ENCODE data around the gene TRAF5.
"Not testable (repeated sequence)": the region's sequence is repeated elsewhere in the genome, so short reads cannot be mapped to it uniquely, and the experiment has no call there.

TRAF5 gene

GRCh38 chr1:211326528-211327345, at the start of gene TRAF5:
Gene TRAF5 (plus strand): TSS chr1:211326833. CDS start chr1:211353240, 26,407 bp downstream.
- peak; percentile 79 for DNase-seq

GRCh38 chr1:211279340-211279739, 47.3 kb upstream of the TRAF5 start:
- no peak for DNase-seq

GRCh38 chr1:211280910-211281309, 45.7 kb upstream of the TRAF5 start:
- no peak for DNase-seq

- DNase-seq: no peak
Measured at GRCh38 chr1:211281320-211282022, 45.2 kb upstream of the TRAF5 start.

GRCh38 chr1:211282023-211282373, 44.6 kb upstream of the TRAF5 start:
- no peak for DNase-seq

- DNase-seq: no peak
Measured at GRCh38 chr1:211285196-211285595, 41.4 kb upstream of the TRAF5 start.

- no peak for DNase-seq
Measured at GRCh38 chr1:211287218-211287617, 39.4 kb upstream of the TRAF5 start.

- no peak for DNase-seq
Measured at GRCh38 chr1:211292411-211292810, 34.2 kb upstream of the TRAF5 start.

GRCh38 chr1:211296396-211296795, 30.2 kb upstream of the TRAF5 start:
- DNase-seq: no peak

GRCh38 chr1:211305044-211305443, 21.6 kb upstream of the TRAF5 start:
- no peak for DNase-seq

- no peak for DNase-seq
Measured at GRCh38 chr1:211309617-211310016, 17.0 kb upstream of the TRAF5 start.

GRCh38 chr1:211313392-211313791, 13.2 kb upstream of the TRAF5 start:
- no peak for DNase-seq

- DNase-seq: no peak
Measured at GRCh38 chr1:211318576-211319280, 7.9 kb upstream of the TRAF5 start.

GRCh38 chr1:211319892-211320291, 6.7 kb upstream of the TRAF5 start:
- DNase-seq: no peak

- DNase-seq: no peak
Measured at GRCh38 chr1:211320980-211321379, 5.7 kb upstream of the TRAF5 start.

GRCh38 chr1:211321646-211322045, 5.0 kb upstream of the TRAF5 start:
- DNase-seq: not testable (repeated sequence)

- DNase-seq: peak; percentile 67
Measured at GRCh38 chr1:211323156-211324063, 3.2 kb upstream of the TRAF5 start.

- no peak for DNase-seq
Measured at GRCh38 chr1:211324992-211325775, 1.4 kb upstream of the TRAF5 start.

- no peak for DNase-seq
Measured at GRCh38 chr1:211326140-211326527, 499 bp upstream of the TRAF5 start.

- peak; percentile 54 for DNase-seq
Measured at GRCh38 chr1:211327346-211327921, 801 bp downstream of the TRAF5 start.

- no peak for DNase-seq
Measured at GRCh38 chr1:211328084-211328694, 1.6 kb downstream of the TRAF5 start.

Data from femur (tissue), 1 donor.